Activated CD8-positive, alpha-beta memory T cell treated with anti-CD3 and anti-CD28 coated beads, Interleukin-2, amount 50 U/mL, for 1 hour (primary cell): Measurements from ENCODE around the gene LYZL4.

Source experiments
- DNase-seq: peaks from one replicate; pipeline ENCODE4 v3.0.0-alpha.2; 2020; ENCODE audit errors: extremely low read depth

LYZL4 gene, protein sequence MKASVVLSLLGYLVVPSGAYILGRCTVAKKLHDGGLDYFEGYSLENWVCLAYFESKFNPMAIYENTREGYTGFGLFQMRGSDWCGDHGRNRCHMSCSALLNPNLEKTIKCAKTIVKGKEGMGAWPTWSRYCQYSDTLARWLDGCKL

DNA sequence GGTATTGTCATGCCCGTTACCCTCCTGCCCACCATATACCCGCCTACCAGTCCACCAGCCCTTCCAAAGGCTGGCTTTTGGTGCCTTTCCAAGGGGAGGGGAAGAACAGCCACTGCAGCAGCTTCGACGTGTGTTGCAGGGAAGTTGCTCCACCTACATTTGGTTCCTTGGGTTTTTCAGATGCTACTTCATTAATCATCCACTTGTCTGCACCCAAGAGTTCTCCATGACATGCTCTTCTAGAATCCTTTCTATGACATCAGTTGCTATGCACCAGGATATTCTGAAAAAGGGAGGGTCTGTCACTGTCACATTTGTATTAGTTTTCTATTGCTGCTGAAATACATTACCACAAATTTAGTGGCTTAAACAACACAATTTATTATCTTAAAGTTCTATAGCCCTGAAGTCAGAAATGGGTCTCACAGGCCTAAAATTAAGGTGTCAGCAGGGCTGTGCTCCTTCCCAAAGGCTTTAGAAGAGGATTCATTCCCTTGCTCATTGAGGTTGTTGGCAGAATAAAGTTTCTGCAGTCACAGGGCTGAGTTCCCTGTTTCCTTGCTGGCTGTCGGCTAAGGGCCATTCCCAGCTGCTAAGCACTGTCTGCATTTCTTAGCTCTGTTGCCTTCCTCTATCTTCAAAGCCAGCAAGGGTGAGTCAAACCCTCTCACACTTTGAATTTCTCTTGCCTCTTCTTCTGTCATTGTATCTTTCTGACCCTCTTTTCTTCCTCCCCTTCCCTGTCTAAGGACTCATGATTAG is at the start of gene LYZL4:
LYZL4 (minus strand) TSS at position 241 of the 762 bp plus-strand sequence. CDS start 3,359 bp downstream, outside the sequence.
- no peak for DNase-seq

DNA sequence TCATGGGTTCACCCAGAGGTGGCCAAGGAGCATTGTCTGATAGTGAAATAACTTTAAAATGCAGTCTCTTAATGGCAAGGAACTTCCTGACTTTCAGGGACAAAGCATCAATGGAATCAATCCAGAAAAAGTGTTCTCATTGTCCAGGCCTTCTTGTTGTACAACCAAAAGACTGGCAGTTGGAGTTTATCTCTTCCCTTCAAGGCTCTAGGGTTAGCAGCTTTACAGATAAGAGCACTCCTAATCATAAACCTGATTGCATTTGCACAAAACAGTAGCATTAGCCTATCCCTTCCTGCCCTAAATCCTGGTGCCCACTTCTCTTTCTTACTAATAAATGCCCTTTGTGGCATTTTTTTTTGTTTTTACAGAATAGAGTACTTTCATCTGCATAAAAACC is 48.7 kb upstream of the LYZL4 start:
- DNase-seq = no peak

GRCh38 chr3:42456211-42456610 is 45.8 kb upstream of the LYZL4 start:
- no peak for DNase-seq

DNA sequence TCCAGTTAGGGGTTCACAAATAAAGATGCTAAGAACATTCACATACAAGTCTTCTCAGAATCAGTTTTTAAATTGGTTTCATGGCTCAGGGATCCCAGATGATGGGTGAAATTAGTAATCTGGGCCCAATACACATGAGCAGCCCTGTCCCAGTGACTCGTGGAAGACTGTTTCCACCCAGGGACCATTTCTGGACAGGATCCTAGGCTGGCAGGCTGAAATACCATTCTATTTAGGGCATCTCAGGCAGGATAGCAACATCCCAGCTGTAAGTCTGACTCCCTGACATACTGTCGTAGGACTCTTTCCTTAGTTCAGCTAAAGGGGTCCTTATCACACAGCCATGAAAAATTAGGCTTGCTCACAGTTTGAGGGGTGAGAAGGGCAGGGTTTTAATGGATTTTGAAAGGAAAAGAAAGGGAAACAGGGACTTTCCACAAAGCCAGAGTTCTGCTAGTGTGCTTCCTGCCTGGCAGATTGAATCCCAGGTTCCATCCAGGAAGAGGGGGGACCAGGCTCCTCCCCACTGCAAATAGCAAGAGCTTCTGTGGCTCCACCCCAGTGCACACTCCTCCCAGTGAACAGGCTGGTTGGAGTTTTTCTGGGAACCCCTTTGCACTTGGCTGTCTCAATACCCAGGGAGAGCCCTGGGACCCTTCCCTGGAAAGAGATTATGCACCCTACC is 41.3 kb upstream of the LYZL4 start:
- no peak for DNase-seq

DNA sequence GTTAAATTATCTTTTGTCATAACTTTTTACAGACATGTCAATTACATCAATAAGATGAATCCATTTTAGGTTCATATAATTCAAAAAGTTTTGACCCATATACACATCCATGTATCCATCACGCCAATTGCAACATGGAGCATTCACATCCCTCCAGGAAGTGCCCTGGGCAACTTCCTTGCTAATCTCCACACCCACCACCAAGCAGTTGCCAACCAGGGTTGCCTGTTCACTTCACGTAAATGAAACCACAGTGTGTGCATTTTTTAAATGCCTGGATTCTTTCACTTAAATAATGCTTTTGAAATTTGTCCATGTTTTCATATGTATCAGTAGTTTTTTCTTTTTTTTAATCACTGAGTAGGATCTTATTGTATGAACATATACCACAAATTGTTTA is 40.7 kb upstream of the LYZL4 start:
- no peak for DNase-seq

GRCh38 chr3:42450567-42450966 is 40.2 kb upstream of the LYZL4 start:
- no peak for DNase-seq

DNA sequence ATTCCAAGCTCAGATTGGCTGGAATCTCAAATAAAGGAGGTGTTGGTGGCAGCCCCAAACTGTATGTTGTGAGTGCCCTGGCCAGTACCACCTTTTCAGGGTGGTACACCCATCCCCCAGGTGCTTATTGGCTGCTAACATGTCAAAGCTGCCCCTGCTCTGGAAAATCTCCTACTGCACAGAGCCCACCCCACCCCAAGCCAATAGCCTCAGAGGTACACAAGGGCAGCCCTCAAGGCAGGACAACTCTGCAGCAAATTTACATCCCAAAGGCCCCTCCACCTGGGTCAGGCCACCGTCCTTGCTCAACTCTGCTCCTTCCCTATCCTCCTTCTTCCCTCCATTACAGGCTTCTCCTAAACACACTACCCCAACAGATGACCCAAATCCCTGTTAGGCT is 37.1 kb upstream of the LYZL4 start:
- DNase-seq = no peak

- DNase-seq = no peak
Observed at GRCh38 chr3:42446111-42447050, 36.0 kb upstream of the LYZL4 start.

GRCh38 chr3:42443819-42444436 is 33.5 kb upstream of the LYZL4 start:
- DNase-seq = peak; percentile 49

GRCh38 chr3:42443292-42443691 is 32.9 kb upstream of the LYZL4 start:
- no peak for DNase-seq

GRCh38 chr3:42442640-42443039 is 32.2 kb upstream of the LYZL4 start:
- DNase-seq = no peak

DNA sequence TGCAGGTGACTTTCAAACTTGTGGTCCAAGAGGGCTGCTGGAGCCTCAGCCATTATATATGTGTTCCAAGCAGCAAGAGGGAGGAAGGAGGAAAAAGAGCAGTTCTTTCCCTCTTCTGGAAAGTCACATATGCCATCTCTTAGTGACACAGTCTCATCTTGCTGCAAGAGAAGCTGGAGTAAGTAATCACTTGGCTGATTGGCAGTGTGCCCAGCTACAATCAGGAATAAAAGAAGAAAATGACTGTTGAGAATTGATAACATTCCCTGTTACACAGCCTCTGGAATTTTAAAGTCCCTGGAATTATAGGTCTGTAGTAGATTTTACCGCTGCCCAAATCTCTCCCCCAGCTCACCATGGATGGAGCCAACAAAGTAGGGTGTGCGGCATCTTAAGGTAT is 31.4 kb upstream of the LYZL4 start:
- DNase-seq = no peak

GRCh38 chr3:42440924-42441323 is 30.5 kb upstream of the LYZL4 start:
- no peak for DNase-seq

DNA sequence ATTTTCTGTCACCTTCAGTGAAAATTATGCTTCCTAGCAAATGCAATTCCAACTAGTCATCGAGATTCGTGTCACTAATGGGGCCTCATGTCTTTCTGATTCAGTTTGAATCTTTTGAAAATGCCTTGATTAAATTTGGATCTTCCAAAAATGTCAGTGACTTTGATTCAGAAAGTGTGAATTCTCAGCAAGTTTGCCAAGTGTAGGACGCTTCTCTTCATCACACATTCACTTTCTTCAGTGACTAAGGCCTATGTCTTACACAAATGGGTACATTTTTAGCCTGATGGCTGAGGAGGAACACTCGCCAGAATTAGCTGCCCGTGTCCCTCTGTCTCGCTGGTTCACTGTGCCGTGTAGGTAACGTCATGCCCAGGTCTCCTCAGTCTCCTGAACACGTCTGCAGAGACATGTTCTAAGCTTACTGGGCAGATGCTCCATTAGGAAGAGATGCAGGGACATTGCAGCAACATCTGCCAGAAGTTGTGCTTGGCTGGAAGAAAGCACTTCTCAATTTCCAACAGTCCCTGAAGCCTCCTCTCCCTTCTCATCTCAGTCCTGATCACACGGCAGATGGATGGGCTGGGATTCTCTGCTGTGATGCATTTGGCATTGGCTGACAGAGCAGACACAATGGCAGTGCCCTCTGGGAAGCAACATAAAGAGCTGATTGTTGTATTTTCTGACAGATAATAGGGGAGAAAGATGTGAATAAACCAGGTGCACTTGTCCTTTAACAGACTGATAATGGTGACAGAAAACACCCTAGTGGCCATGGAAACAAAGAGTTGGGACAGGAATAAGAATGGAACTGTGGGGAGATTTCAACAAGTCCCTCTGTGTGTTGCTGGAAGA is 29.1 kb upstream of the LYZL4 start:
- DNase-seq = no peak

GRCh38 chr3:42438758-42439157 is 28.3 kb upstream of the LYZL4 start:
- no peak for DNase-seq

GRCh38 chr3:42438193-42438592 is 27.8 kb upstream of the LYZL4 start:
- DNase-seq = no peak

DNA sequence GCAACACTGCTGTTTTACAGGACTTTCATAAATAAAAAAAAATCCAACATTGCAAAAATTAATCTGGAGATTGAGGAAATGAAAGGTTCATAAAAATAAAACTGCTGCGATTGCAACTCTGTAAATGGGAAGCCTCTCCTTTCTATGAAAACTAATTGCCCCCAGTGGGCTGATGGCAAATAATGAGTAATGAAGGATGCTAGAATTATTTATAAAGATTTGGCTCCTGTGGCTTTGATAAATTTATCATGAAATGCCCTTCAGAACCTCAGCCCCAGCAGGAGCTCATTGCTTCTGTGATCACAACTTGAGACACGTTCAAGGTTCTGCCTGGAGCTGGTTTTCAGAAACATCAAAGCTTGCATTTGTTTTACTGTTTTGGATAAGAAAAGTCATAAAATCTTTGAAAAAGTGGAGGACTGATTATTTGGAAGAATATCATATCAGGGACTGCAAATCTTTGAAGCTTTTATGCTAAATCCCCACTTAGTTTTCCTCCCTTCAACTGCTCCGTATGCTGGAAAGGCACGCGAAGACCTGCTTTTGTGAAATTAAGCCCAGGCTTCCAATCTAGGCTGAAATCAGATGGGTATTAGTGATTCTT is 24.5 kb upstream of the LYZL4 start:
- DNase-seq = no peak

GRCh38 chr3:42432485-42432884 is 22.1 kb upstream of the LYZL4 start:
- no peak for DNase-seq

DNA sequence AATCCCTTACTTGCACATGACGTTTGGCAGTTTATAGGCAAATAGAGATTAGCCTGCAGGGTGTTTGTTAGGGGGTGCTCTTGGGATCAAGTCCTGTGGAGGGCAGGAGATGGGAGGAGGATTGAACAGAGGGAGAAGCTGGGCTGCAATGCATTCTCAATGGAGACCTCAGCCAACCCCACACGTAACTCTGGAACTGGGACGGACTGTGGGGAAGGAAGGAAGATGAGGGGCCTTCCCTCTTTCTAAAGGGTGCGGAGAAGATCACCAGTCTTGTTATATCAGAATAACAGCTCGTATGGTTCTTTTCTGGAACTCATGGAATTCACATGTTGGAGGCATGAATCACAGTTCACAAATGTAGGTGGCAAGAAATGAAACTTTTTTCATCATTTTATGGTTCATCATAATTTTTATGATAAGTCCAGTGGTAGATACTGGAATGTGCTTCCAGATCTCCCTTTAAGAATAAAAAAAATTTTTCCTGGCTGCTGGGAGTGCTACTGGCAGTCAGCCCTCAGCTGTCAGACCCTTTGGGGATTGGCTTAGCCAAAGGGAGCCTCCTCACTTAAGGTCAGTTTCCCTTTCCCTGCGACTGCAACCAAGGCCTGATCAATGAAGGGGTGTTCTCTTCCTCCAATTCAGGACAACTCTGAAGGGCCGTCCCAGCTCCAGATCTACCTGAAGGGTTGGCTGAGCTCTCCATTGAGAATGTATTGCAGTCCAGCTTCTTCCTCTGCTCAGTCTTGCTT is 20.5 kb upstream of the LYZL4 start:
- no peak for DNase-seq
